Measurements from ENCODE around the gene MTERF4.

MTERF4 gene

DNA sequence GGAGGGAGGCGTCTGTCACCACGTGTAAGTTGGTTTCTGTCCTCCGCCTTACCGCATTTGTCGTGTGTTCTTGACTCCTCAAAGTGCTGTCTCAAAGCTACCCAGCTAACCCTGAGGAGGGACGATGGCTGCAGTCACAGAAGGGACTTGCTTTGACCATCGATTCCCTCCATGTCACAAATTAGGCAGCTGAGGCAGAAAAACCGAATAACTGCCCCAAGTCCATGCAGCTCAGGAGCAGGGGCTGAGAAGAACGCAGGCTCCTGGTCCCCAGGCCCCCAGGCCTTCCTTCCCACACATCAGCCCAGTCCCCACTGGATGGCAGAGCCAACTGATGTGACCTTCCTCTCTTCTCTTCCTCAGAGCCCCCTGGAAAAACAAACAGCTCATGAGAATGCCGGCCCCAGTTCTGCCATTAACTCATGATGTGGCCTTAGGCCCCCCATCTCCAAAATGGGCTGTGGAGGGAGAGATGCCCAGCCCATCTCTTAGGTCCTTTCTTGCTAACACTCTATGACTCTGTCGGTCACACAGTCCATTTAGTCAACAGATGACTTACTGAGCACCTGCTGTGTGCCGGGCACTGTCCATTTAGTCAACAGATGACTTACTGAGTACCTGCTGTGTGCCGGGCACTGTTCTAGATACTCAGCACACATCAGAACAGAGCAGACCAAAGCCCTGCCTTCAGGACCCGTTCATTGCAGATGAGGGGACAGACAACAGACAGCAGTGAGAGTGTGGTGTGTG is 19.6 kb downstream of the MTERF4 start:
- no peaks in the 10 kb centered on the region for H3K27me3 Mint-ChIP-seq (ENCODE audit: low read depth)
- H3K27ac Mint-ChIP-seq = no peak overlapping the region
- H3K9me3 Mint-ChIP-seq = no peaks in the 10 kb centered on the region
- H3K4me3 Mint-ChIP-seq = no peak overlapping the region
- no peaks in the 10 kb centered on the region for H3K4me1 Mint-ChIP-seq (ENCODE audit: low read depth)
- no peak for DNase-seq (ENCODE audit: low spot score)
- H3K36me3 Mint-ChIP-seq (ENCODE audit: low read depth) = peaks cover 5% of the 10 kb centered on the region

DNA sequence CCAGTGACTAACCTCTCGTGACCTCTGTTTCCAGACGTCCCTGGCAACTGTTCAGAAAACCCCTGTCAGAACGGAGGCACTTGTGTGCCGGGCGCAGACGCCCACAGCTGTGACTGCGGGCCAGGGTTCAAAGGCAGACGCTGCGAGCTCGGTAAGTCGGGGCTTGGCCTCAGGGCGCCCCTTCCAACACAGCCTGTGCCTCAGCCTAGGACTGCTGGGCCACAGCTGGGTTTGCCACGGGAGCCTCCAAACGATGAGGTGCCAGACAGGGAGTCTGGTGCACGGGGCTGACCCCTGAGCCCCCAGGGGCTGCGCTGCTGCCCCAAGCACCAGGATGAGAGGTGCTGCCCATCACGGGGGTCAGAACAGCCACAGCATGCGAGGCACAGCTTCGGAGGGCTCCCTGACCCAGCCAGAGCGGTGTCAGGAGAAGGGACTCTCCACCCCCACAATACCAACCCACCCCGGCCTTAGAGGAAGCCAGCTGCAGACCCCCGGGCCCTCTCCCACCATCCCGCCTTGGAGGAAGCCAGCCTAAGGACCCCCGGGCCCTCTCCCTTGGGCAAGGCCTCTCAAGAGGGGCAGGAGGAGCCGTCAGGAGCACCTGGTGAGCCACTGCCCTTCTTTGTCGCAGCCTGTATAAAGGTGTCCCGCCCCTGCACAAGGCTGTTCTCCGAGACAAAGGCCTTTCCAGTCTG is 20.3 kb downstream of the MTERF4 start:
- Mint-ChIP-seq H3K27me3 (ENCODE audit: low read depth) (no peaks in the 10 kb centered on the region), H3K27ac (no peak overlapping the region), H3K4me1 (ENCODE audit: low read depth) (no peaks in the 10 kb centered on the region), H3K36me3 (ENCODE audit: low read depth) (peaks cover 5% of the 10 kb centered on the region), H3K9me3 (no peaks in the 10 kb centered on the region), H3K4me3 (no peak overlapping the region)
- DNase-seq (ENCODE audit: low spot score) = no peak

DNA sequence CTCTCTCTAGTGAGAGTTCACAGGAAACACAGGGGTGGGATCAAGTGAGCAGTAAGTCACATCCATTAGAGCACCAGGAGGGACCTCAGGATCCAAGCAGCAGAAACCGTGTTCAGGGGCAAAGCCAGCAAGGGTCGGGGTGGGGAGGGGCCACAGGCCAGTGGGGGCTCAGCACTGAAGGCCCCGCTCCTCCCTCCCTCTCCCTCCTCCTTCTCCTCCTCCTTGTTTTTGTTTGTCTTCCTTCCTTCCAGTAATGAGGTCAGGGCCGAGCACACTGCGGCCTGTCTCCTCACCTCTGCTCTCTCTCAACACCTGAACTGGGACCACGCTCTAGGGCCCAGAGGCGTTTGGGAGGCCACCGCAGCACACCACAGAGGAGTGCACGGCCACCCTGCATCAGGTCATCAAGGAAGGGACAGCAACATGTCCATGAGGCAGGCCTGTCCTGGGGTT is 20.9 kb downstream of the MTERF4 start:
- Mint-ChIP-seq H3K4me3 (no peak overlapping the region), H3K27me3 (ENCODE audit: low read depth) (no peaks in the 10 kb centered on the region), H3K36me3 (ENCODE audit: low read depth) (peaks cover 5% of the 10 kb centered on the region), H3K4me1 (ENCODE audit: low read depth) (no peaks in the 10 kb centered on the region), H3K27ac (no peak overlapping the region), H3K9me3 (no peaks in the 10 kb centered on the region)
- no peak for DNase-seq (ENCODE audit: low spot score)

DNA sequence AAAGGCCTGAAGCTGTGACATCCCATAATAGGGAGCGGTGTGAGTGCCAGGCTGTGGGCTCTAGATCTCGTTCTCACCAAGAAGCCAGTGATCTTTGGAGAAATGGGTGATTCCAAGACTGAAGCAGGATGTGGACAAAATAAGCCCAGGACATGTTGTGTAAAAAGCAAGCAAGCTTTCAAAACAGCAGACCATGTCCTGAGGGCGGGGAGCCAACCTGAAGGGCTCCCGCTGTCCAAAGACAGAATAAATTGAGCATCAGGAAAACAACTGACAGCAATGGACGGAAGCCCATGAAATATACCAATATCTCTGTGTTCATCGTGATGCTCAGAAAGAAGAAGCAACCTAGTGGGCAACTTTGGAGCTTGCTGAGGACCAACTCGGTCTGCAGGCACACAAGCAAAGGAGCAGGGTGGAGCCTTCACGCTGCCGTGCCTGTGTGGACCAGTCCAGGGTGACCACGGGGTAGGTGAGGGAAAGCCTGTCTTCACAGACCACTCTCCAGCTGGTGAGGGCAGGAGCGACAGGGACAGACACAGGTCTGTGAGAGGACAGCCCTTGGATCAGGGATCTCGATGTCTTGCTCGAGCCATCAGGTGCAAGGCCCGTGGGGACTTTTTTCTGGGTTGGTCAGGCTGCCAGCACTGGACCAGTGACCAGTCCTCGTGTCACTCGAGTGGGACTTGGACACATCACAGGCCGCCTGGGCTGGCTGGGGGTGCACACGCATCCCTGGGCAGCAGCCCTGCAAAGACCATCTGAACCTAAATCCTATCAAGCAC is 21.5 kb downstream of the MTERF4 start:
- no peaks in the 10 kb centered on the region for H3K27me3 Mint-ChIP-seq (ENCODE audit: low read depth)
- no peak overlapping the region for H3K4me3 Mint-ChIP-seq
- no peak for DNase-seq (ENCODE audit: low spot score)
- peaks cover 7% of the 10 kb centered on the region for H3K36me3 Mint-ChIP-seq (ENCODE audit: low read depth)
- no peaks in the 10 kb centered on the region for H3K4me1 Mint-ChIP-seq (ENCODE audit: low read depth)
- H3K27ac Mint-ChIP-seq = no peak overlapping the region
- H3K9me3 Mint-ChIP-seq = no peaks in the 10 kb centered on the region

DNA sequence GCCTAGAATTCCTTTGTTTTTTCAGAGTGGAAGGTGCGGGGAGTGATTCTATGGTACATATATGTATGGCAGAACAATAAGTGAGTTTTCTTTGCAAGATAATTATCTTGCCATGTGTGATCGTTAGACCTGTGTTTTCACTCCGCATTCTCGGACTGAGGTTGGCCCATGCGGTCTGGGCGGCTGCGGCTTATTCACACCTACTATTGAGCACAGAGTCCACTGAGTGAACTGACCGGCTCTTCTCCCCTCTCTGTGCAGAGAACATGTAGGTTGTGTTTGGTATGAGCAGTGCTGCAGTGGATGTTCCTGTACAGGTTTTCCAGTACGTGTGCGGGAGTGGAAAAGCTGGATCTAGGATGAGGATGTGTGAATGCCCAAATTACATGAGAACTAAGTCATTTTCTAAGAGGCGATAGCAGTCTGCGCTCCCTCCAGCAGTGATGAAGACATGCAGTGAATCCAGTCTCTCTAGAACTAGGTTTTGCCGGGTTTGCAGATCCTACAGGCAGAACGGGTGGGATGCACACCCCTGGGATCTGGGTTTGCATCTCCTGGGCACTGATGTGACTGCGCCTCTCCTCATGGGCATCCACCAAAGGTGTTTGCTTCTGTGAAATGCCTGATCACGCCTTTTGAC is 27.1 kb downstream of the MTERF4 start:
- no peak for DNase-seq (ENCODE audit: low spot score)
- Mint-ChIP-seq H3K9me3 (no peaks in the 10 kb centered on the region), H3K4me1 (ENCODE audit: low read depth) (no peaks in the 10 kb centered on the region), H3K36me3 (ENCODE audit: low read depth) (peaks cover 2% of the 10 kb centered on the region), H3K4me3 (no peak overlapping the region), H3K27ac (no peak overlapping the region), H3K27me3 (ENCODE audit: low read depth) (no peaks in the 10 kb centered on the region)

DNA sequence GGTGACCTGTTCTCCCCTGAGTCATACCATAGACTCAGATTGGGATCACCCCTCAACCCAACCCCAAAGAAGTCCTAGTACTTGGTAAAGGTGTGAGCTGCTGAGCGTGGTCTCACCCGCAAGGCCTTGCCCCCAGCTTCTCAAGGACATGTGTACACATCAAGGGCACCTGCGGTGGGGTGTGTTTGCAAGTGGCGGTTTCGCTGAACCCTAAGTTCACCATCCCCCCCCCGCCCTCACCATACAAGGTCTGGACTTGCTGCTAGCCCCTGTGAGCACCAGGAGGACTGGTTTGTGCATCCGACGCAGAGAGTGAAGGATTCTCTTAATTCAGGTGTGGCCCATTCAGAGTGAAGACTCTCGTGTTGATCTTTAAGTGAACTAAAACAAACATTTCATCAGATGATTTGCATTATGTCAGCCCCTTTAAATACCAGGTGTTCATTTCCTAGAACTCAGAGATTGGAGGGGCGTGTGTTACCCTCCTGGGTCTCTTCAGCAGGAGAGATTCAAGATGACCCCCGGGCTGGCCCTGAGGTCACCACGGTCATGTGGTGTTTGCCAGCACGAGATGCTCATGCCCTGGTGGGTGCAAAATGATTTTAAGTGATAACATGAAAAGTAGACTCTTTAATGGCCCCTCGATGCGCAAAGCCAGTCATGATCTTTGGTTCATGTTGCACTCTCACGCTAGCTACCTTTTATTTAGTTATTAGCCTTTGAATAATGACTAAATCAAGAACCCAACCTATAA is 27.8 kb downstream of the MTERF4 start:
- Mint-ChIP-seq H3K27ac (no peak overlapping the region), H3K4me3 (no peak overlapping the region), H3K27me3 (ENCODE audit: low read depth) (no peaks in the 10 kb centered on the region), H3K9me3 (no peaks in the 10 kb centered on the region), H3K4me1 (ENCODE audit: low read depth) (no peaks in the 10 kb centered on the region), H3K36me3 (ENCODE audit: low read depth) (peaks cover 2% of the 10 kb centered on the region)
- no peak for DNase-seq (ENCODE audit: low spot score)

DNA sequence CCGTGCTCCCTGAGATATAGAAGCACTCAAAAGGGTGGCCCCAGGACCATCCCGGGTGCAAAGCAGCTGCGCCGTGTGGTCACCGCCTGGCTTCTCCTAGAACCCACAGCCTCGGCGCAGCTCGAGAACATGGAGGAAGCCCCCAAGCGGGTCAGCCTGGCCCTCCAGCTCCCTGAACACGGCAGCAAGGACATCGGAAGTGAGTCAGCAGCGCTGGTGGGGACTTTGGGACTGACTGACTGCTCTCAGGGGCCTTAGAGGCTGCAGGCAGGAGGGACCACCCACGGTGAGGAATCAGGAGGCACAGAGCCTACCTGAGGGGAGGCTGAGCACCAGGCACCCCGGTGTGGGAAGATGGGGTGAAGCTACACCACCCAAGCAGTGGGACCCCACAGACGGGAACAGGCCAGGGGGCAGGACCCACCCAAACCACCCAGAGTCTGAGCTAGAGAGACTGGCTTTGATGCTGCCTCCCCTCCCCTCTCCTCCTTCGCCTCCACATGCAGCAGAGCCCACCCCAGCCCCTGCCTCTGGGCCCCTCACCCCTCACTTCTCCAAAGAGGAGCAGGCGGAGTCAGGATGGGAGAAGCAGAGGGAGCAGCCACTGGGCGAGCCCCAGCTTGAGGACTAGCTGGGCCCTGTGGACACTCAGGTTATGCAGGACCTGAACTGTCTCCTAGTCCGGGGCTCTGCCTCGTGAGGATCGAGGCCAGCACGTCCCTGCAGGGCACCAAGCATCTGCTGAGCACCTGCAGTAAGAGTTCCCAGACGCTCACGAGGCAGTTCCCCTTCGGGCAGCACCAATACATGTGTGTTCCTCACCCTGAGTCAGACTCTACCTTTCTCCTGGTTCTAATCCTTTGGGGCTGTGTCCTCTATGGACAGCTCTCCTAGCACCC is 28.7 kb downstream of the MTERF4 start:
- H3K4me1 Mint-ChIP-seq (ENCODE audit: low read depth) = no peaks in the 10 kb centered on the region
- peaks cover 2% of the 10 kb centered on the region for H3K36me3 Mint-ChIP-seq (ENCODE audit: low read depth)

DNA sequence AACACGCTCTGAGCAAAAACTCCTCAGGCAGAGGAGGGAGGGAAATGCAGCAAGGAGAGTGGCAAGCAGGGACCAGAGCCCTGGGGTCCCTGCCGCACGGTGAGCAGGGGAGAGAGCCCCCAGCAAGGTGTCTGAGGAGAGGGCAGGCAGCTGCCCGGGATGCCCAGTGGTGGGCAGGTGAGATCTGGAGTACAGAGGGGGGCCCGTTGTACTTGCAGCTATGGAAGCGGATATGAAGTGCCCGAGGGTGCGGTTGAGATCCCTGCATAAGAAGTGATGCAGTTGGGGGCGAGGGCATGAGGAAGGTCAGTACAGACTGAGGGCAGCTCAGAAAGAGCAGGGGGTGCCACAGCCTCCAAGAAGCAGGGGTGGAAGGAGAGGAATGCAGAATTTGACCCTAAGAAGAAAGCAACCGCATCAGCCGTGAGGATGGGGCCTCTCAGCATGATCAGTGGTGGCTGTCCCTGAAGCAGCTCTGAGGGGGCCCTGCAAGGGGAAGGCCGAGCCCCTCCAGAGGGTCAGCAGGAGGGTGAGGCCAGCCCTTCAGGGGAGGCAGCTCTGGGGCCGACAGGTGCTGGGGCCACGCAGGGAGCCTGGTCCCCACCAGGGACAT is 29.4 kb downstream of the MTERF4 start:
- Mint-ChIP-seq H3K27ac (no peak overlapping the region), H3K36me3 (ENCODE audit: low read depth) (peaks cover 2% of the 10 kb centered on the region), H3K9me3 (no peaks in the 10 kb centered on the region), H3K4me1 (ENCODE audit: low read depth) (no peaks in the 10 kb centered on the region), H3K4me3 (no peak overlapping the region), H3K27me3 (ENCODE audit: low read depth) (no peaks in the 10 kb centered on the region)
- no peak for DNase-seq (ENCODE audit: low spot score)

More for the DNA sequence above, 28.7 kb downstream of the MTERF4 start:
- H3K27ac Mint-ChIP-seq = no peak overlapping the region
- H3K27me3 Mint-ChIP-seq (ENCODE audit: low read depth) = no peaks in the 10 kb centered on the region
- DNase-seq (ENCODE audit: low spot score) = no peak
- no peak overlapping the region for H3K4me3 Mint-ChIP-seq
- H3K9me3 Mint-ChIP-seq = no peaks in the 10 kb centered on the region

DNA sequence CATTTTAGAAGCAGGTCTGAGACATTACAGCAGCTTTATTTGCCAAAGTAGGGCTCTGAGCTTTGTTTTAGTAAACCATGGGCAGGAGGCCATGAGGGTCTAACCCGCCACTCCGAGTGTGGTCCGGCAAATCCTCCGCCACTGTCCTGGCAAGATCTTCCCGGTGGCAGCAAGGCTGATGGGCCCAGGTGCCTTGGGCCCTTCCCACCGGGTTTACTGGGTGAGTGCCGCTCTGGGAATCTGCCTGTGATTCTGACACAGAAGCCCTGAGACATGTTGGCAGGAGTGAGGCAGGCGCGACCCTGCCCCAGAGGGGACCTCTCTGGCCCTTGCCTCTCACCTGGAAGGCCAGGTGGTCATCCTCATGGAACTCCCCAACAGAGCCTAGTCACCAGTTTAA is 29.9 kb downstream of the MTERF4 start:
- H3K27ac Mint-ChIP-seq = no peak overlapping the region
- H3K4me1 Mint-ChIP-seq (ENCODE audit: low read depth) = no peaks in the 10 kb centered on the region
- DNase-seq (ENCODE audit: low spot score) = no peak
- no peaks in the 10 kb centered on the region for H3K9me3 Mint-ChIP-seq
- H3K36me3 Mint-ChIP-seq (ENCODE audit: low read depth) = peaks cover 2% of the 10 kb centered on the region
- no peak overlapping the region for H3K4me3 Mint-ChIP-seq
- no peaks in the 10 kb centered on the region for H3K27me3 Mint-ChIP-seq (ENCODE audit: low read depth)

DNA sequence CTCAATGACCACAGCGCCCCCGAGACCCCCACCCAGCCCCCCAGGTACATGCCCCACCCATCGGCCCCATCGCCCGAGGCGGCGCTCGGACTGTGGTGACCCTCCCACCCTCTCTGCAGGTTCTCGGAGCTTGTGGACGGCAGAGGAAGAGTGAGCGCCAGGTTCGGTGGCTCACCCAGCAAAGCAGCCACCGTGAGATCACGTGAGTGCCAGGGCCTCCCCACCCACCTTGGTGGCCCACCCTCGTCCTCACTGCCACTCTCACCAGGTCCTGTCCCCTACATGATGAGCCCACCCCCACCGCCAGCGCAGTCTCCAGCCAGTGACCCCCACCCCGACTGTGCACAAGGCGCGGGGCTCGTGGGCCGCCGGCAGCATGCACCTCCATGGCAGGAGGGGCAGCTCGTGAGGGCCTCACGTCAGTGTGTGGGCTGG is 30.4 kb downstream of the MTERF4 start:
- no peak overlapping the region for H3K4me3 Mint-ChIP-seq
- no peaks in the 10 kb centered on the region for H3K27me3 Mint-ChIP-seq (ENCODE audit: low read depth)
- H3K4me1 Mint-ChIP-seq (ENCODE audit: low read depth) = no peaks in the 10 kb centered on the region
- H3K27ac Mint-ChIP-seq = no peak overlapping the region
- DNase-seq (ENCODE audit: low spot score) = no peak
- H3K36me3 Mint-ChIP-seq (ENCODE audit: low read depth) = peaks cover 2% of the 10 kb centered on the region
- H3K9me3 Mint-ChIP-seq = no peaks in the 10 kb centered on the region

DNA sequence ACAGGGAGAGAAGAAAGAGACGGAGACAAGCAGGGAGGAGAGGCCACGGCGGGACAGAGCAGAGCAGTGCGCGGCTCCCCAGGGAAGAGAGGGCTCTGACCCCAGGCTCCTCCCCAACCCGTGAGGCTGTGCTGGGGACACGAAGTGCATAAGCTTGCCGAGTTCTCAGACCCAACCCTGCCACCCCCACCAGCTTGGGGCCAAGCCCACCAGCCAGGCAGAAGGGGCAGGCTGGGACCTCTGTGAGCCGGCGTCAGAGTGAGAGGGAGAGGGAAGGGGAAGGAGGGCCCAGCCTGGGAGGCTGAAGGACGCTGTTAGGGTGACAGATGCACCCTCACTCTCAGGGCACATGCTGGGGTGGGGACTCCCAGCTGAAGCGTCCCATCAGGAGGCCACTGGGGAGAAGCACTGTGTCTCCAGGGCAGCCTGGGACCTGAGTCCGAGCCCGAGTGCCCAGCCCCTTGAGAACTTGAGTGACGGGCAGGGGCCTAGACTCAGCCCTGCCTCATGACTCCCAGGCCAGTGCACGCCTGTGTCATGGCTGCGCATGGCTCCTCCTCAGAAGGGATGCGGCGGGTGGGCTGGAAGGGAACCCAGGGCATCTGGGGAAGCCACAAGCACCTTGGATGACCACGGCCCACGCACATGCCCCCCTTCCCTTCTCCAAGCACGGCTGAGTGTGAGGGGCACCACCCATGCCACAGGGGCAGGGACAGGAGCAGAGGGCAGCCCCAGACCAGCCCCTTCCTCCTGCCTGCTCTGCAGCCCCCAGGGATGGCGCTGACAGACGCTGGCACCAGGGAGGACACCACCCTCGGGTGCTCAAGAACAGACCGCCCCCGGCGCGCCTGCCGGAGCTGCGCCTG is 31.0 kb downstream of the MTERF4 start:
- Mint-ChIP-seq H3K27ac (no peak overlapping the region), H3K4me1 (ENCODE audit: low read depth) (no peaks in the 10 kb centered on the region), H3K4me3 (no peak overlapping the region), H3K9me3 (no peaks in the 10 kb centered on the region), H3K36me3 (ENCODE audit: low read depth) (peaks cover 2% of the 10 kb centered on the region), H3K27me3 (ENCODE audit: low read depth) (no peaks in the 10 kb centered on the region)
- DNase-seq (ENCODE audit: low spot score) = no peak

Data from T-helper 2 cell treated with Interferon-gamma antibody and Interleukin-4, amounts not matched to agents 5 μg/mL and 100 μg/mL, for 36 hours (primary cell).